Caco-2 (cell line): ENCODE data around the gene LYRM2. TPM values are rescaled to one million over a fixed set of nuclear protein-coding genes. Genes with fewer than 3 reads are reported as not detected.

Source experiments
- BruUV-seq: library from RNA; stranded (reverse); fragments of 400-500 nt; replicated peaks from 2 replicates; lab custom pipeline; 2021; lab: Mats Ljungman, UMichigan
- CTCF ChIA-PET: fragments of 300-600 bp; sonication (Branson Sonifier 250); formaldehyde crosslinking; loops from one replicate; lab custom pipeline; 2022; ENCODE audit warnings: antibody characterized with exemption; lab: Charles Lee
- POLR2A ChIA-PET: fragments of 300-600 bp; sonication (Branson Sonifier 250); formaldehyde crosslinking; loops from one replicate; lab custom pipeline; 2022; ENCODE audit warnings: antibody characterized with exemption; lab: Charles Lee
- DNase-seq, 2 experiments: peaks; one replicate each; pipeline versions ENCODE4 v3.0.0 to v3.0.0-alpha.2; 2020 to 2022
- H3K27me3 ChIP-seq: replicated peaks from 2 replicates; pipeline ENCODE4 v1.6.0; 2011; ENCODE audit warnings: low read length; ENCODE audit not compliant: control insufficient read depth, insufficient read depth
- H3K36me3 ChIP-seq: 2 replicates; pipeline ENCODE4 v1.5.1; 2011; ENCODE audit warnings: low read length; ENCODE audit not compliant: control insufficient read depth, insufficient read depth
- H3K4me1 ChIP-seq: fragments of 250-450 bp; sonication (Bioruptor Pico); 2 replicates; pipeline ENCODE4 v1.5.1; 2020; ENCODE audit warnings: mild to moderate bottlenecking
- H3K4me3 ChIP-seq: 2 replicates; pipeline ENCODE4 v1.5.1; 2011; ENCODE audit warnings: low read depth, mild to moderate bottlenecking, control low read depth, low read length
- H3K9me3 ChIP-seq: fragments of 250-450 bp; sonication (Bioruptor Pico); 2 replicates; pipeline ENCODE4 v1.5.1; 2020; ENCODE audit warnings: mild to moderate bottlenecking, moderate library complexity
- H3K27ac Mint-ChIP-seq: one replicate; pipeline ENCODE4 v1.8.0; 2022; ENCODE audit warnings: mixed read lengths; ENCODE audit not compliant: unreplicated experiment
- H3K27me3 Mint-ChIP-seq: one replicate; pipeline ENCODE4 v1.8.0; 2022; ENCODE audit warnings: mixed read lengths; ENCODE audit not compliant: insufficient read depth, unreplicated experiment
- H3K36me3 Mint-ChIP-seq: one replicate; pipeline ENCODE4 v1.8.0; 2022; ENCODE audit warnings: mild to moderate bottlenecking, mixed read lengths; ENCODE audit not compliant: insufficient read depth, unreplicated experiment
- H3K4me1 Mint-ChIP-seq: one replicate; pipeline ENCODE4 v1.8.0; 2022; ENCODE audit warnings: low read depth, mixed read lengths; ENCODE audit not compliant: unreplicated experiment
- H3K4me3 Mint-ChIP-seq: one replicate; pipeline ENCODE4 v1.8.0; 2022; ENCODE audit warnings: mild to moderate bottlenecking, moderate library complexity, mixed read lengths; ENCODE audit not compliant: unreplicated experiment
- H3K9me3 Mint-ChIP-seq: one replicate; pipeline ENCODE4 v1.8.0; 2022; ENCODE audit warnings: mixed read lengths; ENCODE audit not compliant: unreplicated experiment
- CTCF ChIP-seq, 2 experiments: fragments of 200-600 bp in 1 of 2; IDR thresholded peaks; 1 replicate in 1 of 2; 2 replicates in 1 of 2; pipeline versions ENCODE4 v1.5.1 to v1.8.0; 2011 to 2022; ENCODE audit warnings: antibody characterized with exemption in 1 of 2, control low read depth in 1 of 2, inconsistent platforms in 1 of 2, low read depth in 1 of 2, low read length in 1 of 2, mild to moderate bottlenecking in 1 of 2, moderate library complexity in 1 of 2; ENCODE audit not compliant: insufficient read depth in 1 of 2, severe bottlenecking in 1 of 2, unreplicated experiment in 1 of 2
- intact Hi-C: fragments of 100-400 bp; cut with micrococcal nuclease; formaldehyde crosslinking; loops from one replicate; pipeline ENCODE4 v1.10.0; 2022; ENCODE audit not compliant: unreplicated experiment
- total RNA-seq: library from RNA; stranded (reverse); gene quantifications from 2 replicates; pipeline ENCODE4 v1.2.3, GENCODE V29; 2022

LYRM2 gene
- total RNA-seq, 1 experiment from 2014 or later = 40.9 TPM

GRCh38 chr6:89567630-89568390 is 70.7 kb downstream of the LYRM2 start:
- Mint-ChIP-seq H3K27ac (no peak overlapping the region), H3K27me3 (no peaks in the 10 kb centered on the region)

GRCh38 chr6:89566930-89567629 is 71.5 kb downstream of the LYRM2 start:
- intact Hi-C loops = loop anchor here (1.0 kb wide), 2 partner anchors 8 to 31 kb away; no protein-coding TSS in a partner anchor
- no peak overlapping the region for H3K4me3 Mint-ChIP-seq
- ChIA-PET CTCF (interaction anchor here (0.6 to 1.2 kb wide), 3 partner anchors 31 to 109 kb away, joined by 3 to 5 read pairs (median 3); no protein-coding TSS in a partner anchor), POLR2A (no interaction called here)
- no peak overlapping the region for H3K4me3 ChIP-seq
- no peaks in the 10 kb centered on the region for H3K9me3 Mint-ChIP-seq
- H3K27me3 ChIP-seq = no peaks in the 10 kb centered on the region
- no peaks in the 10 kb centered on the region for H3K36me3 ChIP-seq
- H3K36me3 Mint-ChIP-seq = peaks cover 6% of the 10 kb centered on the region
- H3K9me3 ChIP-seq = no peaks in the 10 kb centered on the region
- H3K4me1 ChIP-seq = peaks cover 18% of the 10 kb centered on the region
- no peak for DNase-seq
- peaks cover 21% of the 10 kb centered on the region for H3K4me1 Mint-ChIP-seq
- no TSS peak for BruUV-seq
- H3K27me3 Mint-ChIP-seq = no peaks in the 10 kb centered on the region
- TF ChIP-seq CTCF (IDR thresholded peaks at IDR 0.05; ENCODE audit: insufficient read depth in 1 of 2, low read depth in 1 of 2, low read length in 1 of 2, severe bottlenecking in 1 of 2, unreplicated experiment in 1 of 2) = no peak
- H3K27ac Mint-ChIP-seq = no peak overlapping the region

More at GRCh38 chr6:89567630-89568390, 70.7 kb downstream of the LYRM2 start:
- intact Hi-C loops = loop anchor here (1.0 kb wide), 2 partner anchors 7 to 30 kb away; no protein-coding TSS in a partner anchor
- Mint-ChIP-seq H3K4me3 (peak overlapping the region; percentile 41), H3K36me3 (peaks cover 6% of the 10 kb centered on the region), H3K9me3 (no peaks in the 10 kb centered on the region), H3K4me1 (peaks cover 21% of the 10 kb centered on the region)
- peak; percentile 47 to 66 for DNase-seq
- no peaks in the 10 kb centered on the region for H3K9me3 ChIP-seq
- ChIA-PET CTCF (interaction anchor here (0.6 to 1.2 kb wide), 2 partner anchors 30 to 50 kb away, joined by 3 to 5 read pairs; no protein-coding TSS in a partner anchor), POLR2A (no interaction called here)
- no peaks in the 10 kb centered on the region for H3K36me3 ChIP-seq
- no TSS peak for BruUV-seq
- no peak overlapping the region for H3K4me3 ChIP-seq
- TF ChIP-seq CTCF (IDR thresholded peaks at IDR 0.05; ENCODE audit: insufficient read depth in 1 of 2, low read depth in 1 of 2, low read length in 1 of 2, severe bottlenecking in 1 of 2, unreplicated experiment in 1 of 2) = peak in 1 of 2 experiments; percentile 16
- no peaks in the 10 kb centered on the region for H3K27me3 ChIP-seq
- H3K4me1 ChIP-seq = peaks cover 18% of the 10 kb centered on the region

- no TSS peak for BruUV-seq
- intact Hi-C loops = no loop called here
- peaks cover 18% of the 10 kb centered on the region for H3K4me1 ChIP-seq
- no peaks in the 10 kb centered on the region for H3K36me3 ChIP-seq
- Mint-ChIP-seq H3K27ac (no peak overlapping the region), H3K36me3 (peaks cover 6% of the 10 kb centered on the region), H3K9me3 (no peaks in the 10 kb centered on the region), H3K4me3 (no peak overlapping the region), H3K4me1 (peaks cover 21% of the 10 kb centered on the region), H3K27me3 (no peaks in the 10 kb centered on the region)
- no peaks in the 10 kb centered on the region for H3K9me3 ChIP-seq
- CTCF ChIA-PET = no interaction called here
- POLR2A ChIA-PET = no interaction called here
- H3K27me3 ChIP-seq = no peaks in the 10 kb centered on the region
- DNase-seq = no peak
- no peak for TF ChIP-seq CTCF (IDR thresholded peaks at IDR 0.05; ENCODE audit: insufficient read depth in 1 of 2, low read depth in 1 of 2, low read length in 1 of 2, severe bottlenecking in 1 of 2, unreplicated experiment in 1 of 2)
- no peak overlapping the region for H3K4me3 ChIP-seq
Observed at GRCh38 chr6:89566008-89566800, 72.3 kb downstream of the LYRM2 start.
